HepG2 (cell line): ENCODE data around the gene FAM163B. TPM values are rescaled to one million over a fixed set of nuclear protein-coding genes. Genes with fewer than 3 reads are reported as not detected.

Experiments
- ATAC-seq: fragments of 200-7000 bp; cut with Tn5 transposase; 3 replicates; pipeline ENCODE4 v1.9.1; 2020; ENCODE audit warnings: mild to moderate bottlenecking, moderate library complexity
- BruUV-seq: library from RNA; stranded (reverse); fragments of 400-500 nt; replicated peaks from 2 replicates; lab custom pipeline; 2021; lab: Mats Ljungman, UMichigan
- CTCF ChIA-PET: fragments of 300-600 bp; formaldehyde crosslinking; extraction: SDS; loops from one replicate; lab custom pipeline; 2021; ENCODE audit warnings: low total read pairs, inconsistent platforms, low intra/inter-chr PET ratio; lab: Yijun Ruan, JAX
- POLR2A ChIA-PET: fragments of 350-600 bp; sonication (Branson Sonifier 250); formaldehyde crosslinking; loops from one replicate; lab custom pipeline; 2020; ENCODE audit warnings: antibody characterized with exemption, inconsistent platforms; lab: Yijun Ruan, JAX
- DNase-seq: peaks from one replicate; pipeline ENCODE4 v3.0.0-alpha.2; 2015; ENCODE audit warnings: low spot score
- FAIRE-seq: peaks from 3 replicates; lab custom pipeline; 2011; peaks lifted over from hg19 to GRCh38; lab: Jason Lieb, UNC
- H2AFZ ChIP-seq: one replicate; pipeline ENCODE4 v1.6.1; 2011; ENCODE audit warnings: low read length, inconsistent platforms
- H3K27ac ChIP-seq: fragments of 300-600 bp; 3 replicates; pipeline ENCODE4 v1.8.0; 2011; ENCODE audit warnings: mixed run types, mild to moderate bottlenecking, mixed read lengths, low read length, inconsistent platforms; ENCODE audit not compliant: insufficient read depth; ENCODE audit errors: extremely low read length
- H3K27me3 ChIP-seq, 2 experiments: fragments of 200-600 bp in 1 of 2; 2 replicates in 1 of 2; 3 replicates in 1 of 2; pipeline versions ENCODE4 v1.6.0 to v1.8.0; 2011; ENCODE audit warnings: low read length in 2 of 2, mild to moderate bottlenecking in 2 of 2, moderate library complexity in 2 of 2, inconsistent platforms in 1 of 2; ENCODE audit not compliant: insufficient read depth in 2 of 2, control insufficient read depth in 1 of 2
- H3K36me3 ChIP-seq, 2 experiments: fragments of 200-600 bp in 1 of 2; replicated peaks in 1 of 2; 2 replicates in 1 of 2; 3 replicates in 1 of 2; pipeline versions ENCODE4 v1.5.1 to v1.8.0; 2011; ENCODE audit warnings: low read length in 2 of 2, inconsistent platforms in 1 of 2; ENCODE audit not compliant: insufficient read depth in 2 of 2, control insufficient read depth in 1 of 2
- H3K4me1 ChIP-seq: 2 replicates; pipeline ENCODE4 v1.5.1; 2012; ENCODE audit warnings: low read length, inconsistent platforms; ENCODE audit not compliant: insufficient read depth
- H3K4me2 ChIP-seq: 2 replicates; pipeline ENCODE4 v1.6.0; 2011; ENCODE audit warnings: low read depth, low read length, inconsistent platforms
- H3K4me3 ChIP-seq, 3 experiments: fragments of 200-600 bp in 1 of 3; sonication (generic), shearing (Covaris generic) in 1 of 3; replicated peaks in 1 of 3; 2 replicates each; pipeline ENCODE4 v1.5.1; 2011 to 2016; ENCODE audit warnings: low read length in 3 of 3, inconsistent platforms in 2 of 3, low read depth in 2 of 3, mild to moderate bottlenecking in 2 of 3, control low read depth in 1 of 3, mixed read lengths in 1 of 3; ENCODE audit not compliant: insufficient read depth in 1 of 3
- H3K79me2 ChIP-seq: one replicate; pipeline ENCODE4 v1.6.1; 2011; ENCODE audit warnings: low read length, inconsistent platforms; ENCODE audit not compliant: insufficient read depth
- H3K9ac ChIP-seq: 2 replicates; pipeline ENCODE4 v1.6.0; 2011; ENCODE audit warnings: mild to moderate bottlenecking, low read depth, low read length, inconsistent platforms; ENCODE audit not compliant: insufficient read depth
- H3K9me3 ChIP-seq: 2 replicates; pipeline ENCODE4 v1.5.1; 2012; ENCODE audit warnings: mild to moderate bottlenecking, low read length
- H4K20me1 ChIP-seq: 2 replicates; pipeline ENCODE4 v1.6.0; 2011; ENCODE audit warnings: inconsistent platforms, mild to moderate bottlenecking, low read length, moderate library complexity; ENCODE audit not compliant: insufficient read depth
- ATF7-NPFF ChIP-seq: sonication (generic); formaldehyde crosslinking; IDR thresholded peaks from 2 replicates; pipeline ENCODE4 v1.8.1; 2023; ENCODE audit warnings: mild to moderate bottlenecking, low read depth, missing genetic modification reagents, moderate library complexity
- TAF1 ChIP-seq: sonication (generic); formaldehyde crosslinking; IDR thresholded peaks from 2 replicates; pipeline ENCODE4 v1.4.0; 2020; ENCODE audit warnings: missing genetic modification reagents
- ZNF34 ChIP-seq: sonication (generic); formaldehyde crosslinking; IDR thresholded peaks from 2 replicates; pipeline ENCODE4 v1.4.0; 2020; ENCODE audit warnings: mild to moderate bottlenecking, missing genetic modification reagents, borderline replicate concordance
- WGBS: methylation state at CpG from one replicate; pipeline ENCODE4 v1.1.6; 2017; ENCODE audit warnings: low lambda C conversion rate; 5-methylcytosine and 5-hydroxymethylcytosine counted together
- in situ Hi-C: cut with HindIII; loops from 2 replicates; pipeline ENCODE4 v1.10.0; 2017; ENCODE audit warnings: low pct_unique_long_range_greater_than_20kb; ENCODE audit not compliant: extremely low pct_ligation_motif_present
- intact Hi-C: fragments of 100-400 bp; cut with micrococcal nuclease; formaldehyde crosslinking; loops from one replicate; pipeline ENCODE4 v1.10.0; 2022; ENCODE audit not compliant: unreplicated experiment
- polyA plus RNA-seq, 8 experiments: library from polyadenylated mRNA; depleted of rRNA in 3 of 8; stranded (reverse) in 7 of 8; unstranded in 1 of 8; fragments of >200 nt; fragmentation: Illumina TruSeq in 4 of 8; extraction: Trizol in 4 of 8; gene quantifications; 2 replicates each; pipeline versions ENCODE4 v1.2.1 to v1.2.3, GENCODE V29; 2011 to 2016; ENCODE audit warnings: low read depth in 4 of 8, missing spikeins in 1 of 8, mixed read lengths in 1 of 8; ENCODE audit not compliant: insufficient read depth in 1 of 8
- total RNA-seq, 5 experiments: library from RNA; depleted of rRNA; stranded (reverse); fragments of >200 nt; fragmentation: Illumina TruSeq; extraction: Trizol; gene quantifications; 2 replicates each; pipeline ENCODE4 v1.2.3, GENCODE V29; 2016; ENCODE audit warnings: low read depth in 1 of 5
- TF ChIP-seq, protein P1 (sequence below): sonication (generic); formaldehyde crosslinking; IDR thresholded peaks from 2 replicates; pipeline ENCODE4 v1.4.0; 2020; ENCODE audit warnings: missing genetic modification reagents, borderline replicate concordance

The FAM163B gene
- total and polyA plus RNA-seq, 2 of the 13 experiments (the other 11 are each of a cell fraction or from before 2014, with no cell fraction given), result not detected

DNA sequence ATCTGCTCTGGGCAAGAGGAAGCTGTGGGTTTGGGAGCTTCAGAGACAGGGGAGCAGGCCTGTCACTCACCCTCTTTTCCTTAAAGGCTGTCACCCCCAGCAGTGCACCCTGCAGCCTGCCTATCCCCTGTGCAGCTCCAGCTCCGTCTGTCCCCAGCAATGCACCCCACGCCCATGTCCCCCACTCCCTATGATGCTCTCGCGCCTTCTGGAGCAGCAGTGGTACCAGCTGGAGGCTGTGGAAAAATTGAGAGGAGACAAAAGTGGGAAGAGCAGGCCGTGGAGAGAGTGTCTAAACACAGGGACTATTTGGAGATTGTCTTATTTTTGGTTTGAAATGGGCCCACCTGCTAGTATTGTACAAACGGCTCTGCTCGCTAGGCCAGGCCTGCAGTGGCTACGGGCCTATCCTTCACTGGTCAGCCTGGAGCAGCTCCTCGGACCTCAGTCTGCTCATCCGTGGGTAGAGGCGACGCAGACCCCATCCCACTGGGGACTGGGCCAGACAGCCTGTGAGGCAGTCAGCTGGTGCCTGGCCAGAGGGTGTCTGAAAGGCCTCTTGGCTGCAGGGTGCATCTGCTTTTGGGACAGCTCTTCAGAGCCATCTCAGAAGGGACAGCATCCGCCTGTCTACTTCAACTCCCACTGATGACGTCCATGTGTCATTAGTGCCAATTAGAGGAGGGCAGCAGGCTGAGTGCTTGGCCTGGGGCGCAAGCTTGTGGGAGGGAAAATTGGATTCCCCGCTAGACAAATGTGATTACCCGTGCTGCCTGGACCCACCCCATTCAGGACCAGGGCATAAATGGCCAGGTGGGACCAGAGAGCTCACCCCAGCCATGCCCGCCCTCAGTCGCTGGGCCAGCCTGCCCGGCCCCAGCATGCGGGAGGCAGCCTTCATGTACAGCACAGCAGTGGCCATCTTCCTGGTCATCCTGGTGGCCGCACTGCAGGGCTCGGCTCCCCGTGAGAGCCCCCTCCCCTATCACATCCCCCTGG, 26.6 kb upstream of the FAM163B start, which contains the start of gene DBH:
DBH (plus strand) TSS at position 831 of the 999 bp plus-strand sequence; CDS start at position 840, 9 bp downstream.
- H2AFZ ChIP-seq, result no peak within 1 kb of the TSS
- in situ Hi-C loops (no loop called here), intact Hi-C loops (no loop called here)
- no peaks in the 10 kb centered on the region for H3K36me3 ChIP-seq
- H3K4me1 ChIP-seq, result no peaks in the 10 kb centered on the region
- H3K4me3 ChIP-seq, result no peak within 1 kb of the TSS
- H3K27ac ChIP-seq, result no peak within 1 kb of the TSS
- CTCF ChIA-PET, result no interaction called here
- no peak for TF ChIP-seq ZNF34 (CRISPR knock-in tag)
- TF ChIP-seq, protein P1, sequence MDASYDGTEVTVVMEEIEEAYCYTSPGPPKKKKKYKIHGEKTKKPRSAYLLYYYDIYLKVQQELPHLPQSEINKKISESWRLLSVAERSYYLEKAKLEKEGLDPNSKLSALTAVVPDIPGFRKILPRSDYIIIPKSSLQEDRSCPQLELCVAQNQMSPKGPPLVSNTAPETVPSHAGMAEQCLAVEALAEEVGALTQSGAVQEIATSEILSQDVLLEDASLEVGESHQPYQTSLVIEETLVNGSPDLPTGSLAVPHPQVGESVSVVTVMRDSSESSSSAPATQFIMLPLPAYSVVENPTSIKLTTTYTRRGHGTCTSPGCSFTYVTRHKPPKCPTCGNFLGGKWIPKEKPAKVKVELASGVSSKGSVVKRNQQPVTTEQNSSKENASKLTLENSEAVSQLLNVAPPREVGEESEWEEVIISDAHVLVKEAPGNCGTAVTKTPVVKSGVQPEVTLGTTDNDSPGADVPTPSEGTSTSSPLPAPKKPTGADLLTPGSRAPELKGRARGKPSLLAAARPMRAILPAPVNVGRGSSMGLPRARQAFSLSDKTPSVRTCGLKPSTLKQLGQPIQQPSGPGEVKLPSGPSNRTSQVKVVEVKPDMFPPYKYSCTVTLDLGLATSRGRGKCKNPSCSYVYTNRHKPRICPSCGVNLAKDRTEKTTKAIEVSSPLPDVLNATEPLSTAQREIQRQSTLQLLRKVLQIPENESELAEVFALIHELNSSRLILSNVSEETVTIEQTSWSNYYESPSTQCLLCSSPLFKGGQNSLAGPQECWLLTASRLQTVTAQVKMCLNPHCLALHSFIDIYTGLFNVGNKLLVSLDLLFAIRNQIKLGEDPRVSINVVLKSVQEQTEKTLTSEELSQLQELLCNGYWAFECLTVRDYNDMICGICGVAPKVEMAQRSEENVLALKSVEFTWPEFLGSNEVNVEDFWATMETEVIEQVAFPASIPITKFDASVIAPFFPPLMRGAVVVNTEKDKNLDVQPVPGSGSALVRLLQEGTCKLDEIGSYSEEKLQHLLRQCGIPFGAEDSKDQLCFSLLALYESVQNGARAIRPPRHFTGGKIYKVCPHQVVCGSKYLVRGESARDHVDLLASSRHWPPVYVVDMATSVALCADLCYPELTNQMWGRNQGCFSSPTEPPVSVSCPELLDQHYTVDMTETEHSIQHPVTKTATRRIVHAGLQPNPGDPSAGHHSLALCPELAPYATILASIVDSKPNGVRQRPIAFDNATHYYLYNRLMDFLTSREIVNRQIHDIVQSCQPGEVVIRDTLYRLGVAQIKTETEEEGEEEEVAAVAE (CRISPR knock-in tag), result no peak
- no peak for TF ChIP-seq TAF1
- no peak for TF ChIP-seq ATF7-NPFF (CRISPR knock-in tag)
- ATAC-seq (no peak), DNase-seq (no peak), FAIRE-seq (no peak)
- H3K9ac ChIP-seq, result no peak within 1 kb of the TSS
- POLR2A ChIA-PET, result no interaction called here
- no peak within 1 kb of the TSS for H3K4me2 ChIP-seq
- H3K9me3 ChIP-seq, result no peaks in the 10 kb centered on the region
- H3K79me2 ChIP-seq, result no peaks in the 10 kb centered on the region
- WGBS, result 41% methylated on average over 8 of the region's 24 CpGs
- BruUV-seq, result no TSS peak
- peaks cover 6% of the 10 kb centered on the region; the same call in 1 of the 2 replicates for H4K20me1 ChIP-seq
- peaks cover 28 to 95% of the 10 kb centered on the region in 2 experiments for H3K27me3 ChIP-seq
